C4-2B (cell line): ENCODE data around the gene SNED1.

Source experiments
- ZFX ChIP-seq: fragments of 450-650 bp; IDR thresholded peaks from 2 replicates; pipeline ENCODE4 v1.6.1; 2017
- TF ChIP-seq, protein P1 (sequence below): fragments of 450-650 bp; conservative IDR thresholded peaks from 2 replicates; pipeline ENCODE4 v1.5.1; 2017; ENCODE audit warnings: mild to moderate bottlenecking

GRCh38 chr2:241084856-241085444, 86.5 kb downstream of the SNED1 start:
- TF ChIP-seq, protein P1, sequence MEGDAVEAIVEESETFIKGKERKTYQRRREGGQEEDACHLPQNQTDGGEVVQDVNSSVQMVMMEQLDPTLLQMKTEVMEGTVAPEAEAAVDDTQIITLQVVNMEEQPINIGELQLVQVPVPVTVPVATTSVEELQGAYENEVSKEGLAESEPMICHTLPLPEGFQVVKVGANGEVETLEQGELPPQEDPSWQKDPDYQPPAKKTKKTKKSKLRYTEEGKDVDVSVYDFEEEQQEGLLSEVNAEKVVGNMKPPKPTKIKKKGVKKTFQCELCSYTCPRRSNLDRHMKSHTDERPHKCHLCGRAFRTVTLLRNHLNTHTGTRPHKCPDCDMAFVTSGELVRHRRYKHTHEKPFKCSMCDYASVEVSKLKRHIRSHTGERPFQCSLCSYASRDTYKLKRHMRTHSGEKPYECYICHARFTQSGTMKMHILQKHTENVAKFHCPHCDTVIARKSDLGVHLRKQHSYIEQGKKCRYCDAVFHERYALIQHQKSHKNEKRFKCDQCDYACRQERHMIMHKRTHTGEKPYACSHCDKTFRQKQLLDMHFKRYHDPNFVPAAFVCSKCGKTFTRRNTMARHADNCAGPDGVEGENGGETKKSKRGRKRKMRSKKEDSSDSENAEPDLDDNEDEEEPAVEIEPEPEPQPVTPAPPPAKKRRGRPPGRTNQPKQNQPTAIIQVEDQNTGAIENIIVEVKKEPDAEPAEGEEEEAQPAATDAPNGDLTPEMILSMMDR, result no peak
- TF ChIP-seq ZFX, result no peak
